Fibroblast of lung (primary cell): ENCODE measurements around the gene DMAC2L. TPM values are rescaled to one million over a fixed set of nuclear protein-coding genes. Genes with fewer than 3 reads are reported as not detected.
A peak's percentile ranks its signal among the peaks of the same experiment; 100 is the strongest.

Experiments
- DNase-seq, 2 donors: peaks; one replicate each; pipeline versions ENCODE4 v3.0.0 to v3.0.0-alpha.2; 2010; ENCODE audit warnings: low read depth in 2 of 2
- H2AFZ ChIP-seq: 2 replicates; pipeline ENCODE4 v1.5.1; 2012; ENCODE audit warnings: low read length, control low read depth, inconsistent platforms
- H3K27ac ChIP-seq: 2 replicates; pipeline ENCODE4 v1.5.1; 2011; ENCODE audit warnings: low read length, control low read depth; ENCODE audit not compliant: insufficient read depth
- H3K27me3 ChIP-seq: 2 replicates; pipeline ENCODE4 v1.5.1; 2011; ENCODE audit warnings: mild to moderate bottlenecking, low read length; ENCODE audit not compliant: control insufficient read depth, insufficient read depth
- H3K36me3 ChIP-seq: 2 replicates; pipeline ENCODE4 v1.5.1; 2011; ENCODE audit warnings: low read length; ENCODE audit not compliant: control insufficient read depth, insufficient read depth
- H3K4me1 ChIP-seq: 2 replicates; pipeline ENCODE4 v1.5.1; 2011; ENCODE audit warnings: low read length; ENCODE audit not compliant: control insufficient read depth, insufficient read depth; ENCODE audit errors: extremely low read depth
- H3K4me2 ChIP-seq: 2 replicates; pipeline ENCODE4 v1.5.1; 2011; ENCODE audit warnings: low read length, control low read depth; ENCODE audit not compliant: insufficient read depth; ENCODE audit errors: extremely low read depth
- H3K4me3 ChIP-seq, 4 experiments: fragments of 200-600 bp in 1 of 4; sonication (generic) in 1 of 4; replicated peaks in 1 of 4; 2 replicates each; pipeline ENCODE4 v1.5.1; 2011 to 2016; ENCODE audit warnings: low read length in 4 of 4, low read depth in 3 of 4, mild to moderate bottlenecking in 3 of 4, control low read depth in 2 of 4, inconsistent platforms in 1 of 4, mixed read lengths in 1 of 4; ENCODE audit not compliant: insufficient read depth in 1 of 4; ENCODE audit errors: control extremely low read depth in 1 of 4
- H3K79me2 ChIP-seq: 2 replicates; pipeline ENCODE4 v1.5.1; 2012; ENCODE audit warnings: mild to moderate bottlenecking, low read length, inconsistent platforms; ENCODE audit not compliant: control insufficient read depth, insufficient read depth
- H3K9ac ChIP-seq: 2 replicates; pipeline ENCODE4 v1.5.1; 2011; ENCODE audit warnings: mild to moderate bottlenecking, low read length, control low read depth; ENCODE audit not compliant: insufficient read depth
- H3K9me3 ChIP-seq: 2 replicates; pipeline ENCODE4 v1.5.1; 2012; ENCODE audit warnings: low read depth, low read length; ENCODE audit not compliant: control insufficient read depth, insufficient read depth
- H4K20me1 ChIP-seq: 2 replicates; pipeline ENCODE4 v1.5.1; 2011; ENCODE audit warnings: low read length; ENCODE audit not compliant: control insufficient read depth, insufficient read depth; ENCODE audit errors: extremely low read depth
- EZH2 ChIP-seq: IDR thresholded peaks from 2 replicates; pipeline ENCODE4 v1.5.1; 2012; ENCODE audit warnings: low read length, control low read depth, mild to moderate bottlenecking; ENCODE audit errors: missing control alignments
- polyA plus RNA-seq, 2 donors: library from polyadenylated mRNA; depleted of rRNA in 1 of 2; stranded (reverse) in 1 of 2; unstranded in 1 of 2; fragments of >200 nt; gene quantifications; 2 replicates each; pipeline ENCODE4 v1.2.1, GENCODE V29; 2011 to 2012; ENCODE audit warnings: missing spikeins in 1 of 2
- total RNA-seq: library from RNA; depleted of rRNA; stranded (reverse); fragments of >200 nt; gene quantifications from 2 replicates; pipeline ENCODE4 v1.2.1, GENCODE V29; 2014
- TF ChIP-seq, protein P1 (sequence below), 2 donors: IDR thresholded peaks in 1 of 2; conservative IDR thresholded peaks in 1 of 2; 1 replicate in 1 of 2; 2 replicates in 1 of 2; pipeline ENCODE4 v1.5.1; 2011 to 2012; ENCODE audit warnings: low read length in 2 of 2, control low read depth in 1 of 2, inconsistent platforms in 1 of 2, low read depth in 1 of 2, mild to moderate bottlenecking in 1 of 2

DMAC2L gene
- total and polyA plus RNA-seq, 2 donors (not counting 1 experiment from before 2014, with no cell fraction given) = 4.8 to 17.6 TPM

DNA sequence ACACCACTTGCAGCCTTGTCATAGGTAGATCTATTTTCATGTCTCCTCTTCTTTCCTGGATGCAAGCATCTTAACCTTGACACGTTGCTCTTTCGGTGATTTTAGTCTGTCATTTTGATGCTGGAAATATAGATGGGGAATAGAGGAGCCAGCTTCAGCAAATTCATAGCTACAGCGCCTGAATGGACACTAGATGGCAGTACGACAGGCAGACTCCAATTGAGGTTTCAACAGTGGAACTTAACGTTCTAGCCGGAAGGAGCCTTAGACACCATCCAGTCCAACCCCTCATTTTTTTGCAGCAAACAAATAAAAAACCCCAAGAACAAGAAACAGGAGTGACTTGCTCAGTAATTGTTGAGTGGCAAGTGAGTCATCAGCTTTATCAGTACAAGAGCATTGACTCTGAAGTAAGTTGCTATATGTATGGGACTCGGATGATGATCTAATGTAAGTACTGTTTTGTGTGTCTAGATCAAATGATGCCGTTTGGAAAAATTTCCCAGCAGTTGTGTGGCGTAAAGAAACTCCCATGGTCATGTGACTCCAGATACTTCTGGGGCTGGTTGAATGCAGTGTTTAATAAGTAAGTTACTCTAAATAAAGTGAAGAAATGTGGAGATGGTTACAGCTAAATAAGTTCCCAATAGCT lies 9.0 kb downstream of the DMAC2L start:
- H3K27ac ChIP-seq = peak overlapping the region; percentile 55
- TF ChIP-seq EZH2 = no peak
- TF ChIP-seq, protein P1, sequence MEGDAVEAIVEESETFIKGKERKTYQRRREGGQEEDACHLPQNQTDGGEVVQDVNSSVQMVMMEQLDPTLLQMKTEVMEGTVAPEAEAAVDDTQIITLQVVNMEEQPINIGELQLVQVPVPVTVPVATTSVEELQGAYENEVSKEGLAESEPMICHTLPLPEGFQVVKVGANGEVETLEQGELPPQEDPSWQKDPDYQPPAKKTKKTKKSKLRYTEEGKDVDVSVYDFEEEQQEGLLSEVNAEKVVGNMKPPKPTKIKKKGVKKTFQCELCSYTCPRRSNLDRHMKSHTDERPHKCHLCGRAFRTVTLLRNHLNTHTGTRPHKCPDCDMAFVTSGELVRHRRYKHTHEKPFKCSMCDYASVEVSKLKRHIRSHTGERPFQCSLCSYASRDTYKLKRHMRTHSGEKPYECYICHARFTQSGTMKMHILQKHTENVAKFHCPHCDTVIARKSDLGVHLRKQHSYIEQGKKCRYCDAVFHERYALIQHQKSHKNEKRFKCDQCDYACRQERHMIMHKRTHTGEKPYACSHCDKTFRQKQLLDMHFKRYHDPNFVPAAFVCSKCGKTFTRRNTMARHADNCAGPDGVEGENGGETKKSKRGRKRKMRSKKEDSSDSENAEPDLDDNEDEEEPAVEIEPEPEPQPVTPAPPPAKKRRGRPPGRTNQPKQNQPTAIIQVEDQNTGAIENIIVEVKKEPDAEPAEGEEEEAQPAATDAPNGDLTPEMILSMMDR (conservative IDR thresholded peaks at IDR 0.05 in 1 of 2, IDR thresholded peaks at IDR 0.05 in 1 of 2; ENCODE audit: low read depth in 1 of 2, low read length in 2 of 2) = peak; percentile 87 to 96
- peak overlapping the region; percentile 4 to 71 (median 26) for H3K4me3 ChIP-seq
- peak overlapping the region; percentile 10 for H3K9ac ChIP-seq
- H3K9me3 ChIP-seq = no peaks in the 10 kb centered on the region
- H3K4me1 ChIP-seq = peaks cover 15% of the 10 kb centered on the region
- peaks cover 3% of the 10 kb centered on the region for H3K36me3 ChIP-seq
- DNase-seq = peak; percentile 94 to 96
- peaks cover 3% of the 10 kb centered on the region for H3K79me2 ChIP-seq
- H2AFZ ChIP-seq = peak overlapping the region; percentile 13
- H3K4me2 ChIP-seq = peak overlapping the region; percentile 42
- H4K20me1 ChIP-seq = no peaks in the 10 kb centered on the region
- H3K27me3 ChIP-seq = no peaks in the 10 kb centered on the region

DNA sequence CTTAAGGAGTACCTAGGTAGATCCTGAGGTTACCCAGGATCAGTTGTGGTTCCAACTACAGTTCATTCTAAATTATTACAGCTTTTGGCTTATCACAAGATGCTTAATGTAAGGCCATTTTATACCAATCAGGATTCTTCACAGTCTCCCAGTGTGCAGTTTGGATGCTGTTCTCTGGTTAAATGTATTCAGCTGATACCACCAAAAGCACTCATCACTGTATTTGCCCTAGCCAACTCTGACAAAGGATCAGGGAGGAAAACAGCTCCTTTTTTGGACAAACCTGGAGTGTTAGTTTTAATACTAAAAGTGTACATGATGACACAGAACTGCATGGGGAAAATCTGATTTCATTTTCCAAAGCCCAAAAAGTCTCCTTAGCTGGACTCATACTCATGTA lies 19.5 kb downstream of the DMAC2L start:
- TF ChIP-seq, protein P1 (conservative IDR thresholded peaks at IDR 0.05 in 1 of 2, IDR thresholded peaks at IDR 0.05 in 1 of 2; ENCODE audit: low read depth in 1 of 2, low read length in 2 of 2) = no peak
- TF ChIP-seq EZH2 = no peak
- H3K79me2 ChIP-seq = no peaks in the 10 kb centered on the region
- H3K27me3 ChIP-seq = no peaks in the 10 kb centered on the region
- H3K4me1 ChIP-seq = peaks cover 14% of the 10 kb centered on the region
- H3K9me3 ChIP-seq = no peaks in the 10 kb centered on the region
- no peaks in the 10 kb centered on the region for H4K20me1 ChIP-seq
- no peak overlapping the region for H3K27ac ChIP-seq
- H2AFZ ChIP-seq = no peak overlapping the region
- no peaks in the 10 kb centered on the region for H3K36me3 ChIP-seq
- H3K4me2 ChIP-seq = no peak overlapping the region
- H3K9ac ChIP-seq = no peak overlapping the region
- no peak for DNase-seq
- H3K4me3 ChIP-seq = no peak overlapping the region

DNA sequence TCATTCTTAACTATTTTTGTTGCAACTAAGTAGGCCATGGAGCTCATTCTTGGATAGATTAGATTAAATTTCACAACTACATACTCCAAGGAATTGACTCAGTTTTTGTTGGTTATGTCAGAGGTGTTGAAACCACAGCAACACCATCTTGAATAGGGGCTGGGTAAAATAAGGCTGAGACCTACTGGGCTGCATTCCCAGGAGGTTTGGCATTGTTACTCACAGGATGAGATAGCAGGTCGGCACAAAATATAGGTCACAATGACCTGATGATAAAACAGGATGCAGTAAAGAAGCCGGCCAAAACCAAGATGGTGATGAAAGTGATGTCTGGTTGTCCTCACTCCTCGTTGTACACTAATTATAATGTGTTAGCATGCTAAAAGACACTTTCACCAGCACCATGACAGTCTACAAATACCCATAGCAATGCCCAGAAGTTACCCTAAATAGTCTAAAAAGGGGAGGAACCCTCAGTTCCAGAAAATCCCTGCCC lies 20.9 kb downstream of the DMAC2L start:
- Histone ChIP-seq H3K4me2 (no peak overlapping the region), H4K20me1 (no peaks in the 10 kb centered on the region), H3K4me1 (peaks cover 14% of the 10 kb centered on the region), H3K79me2 (no peaks in the 10 kb centered on the region), H3K9me3 (no peaks in the 10 kb centered on the region), H3K36me3 (no peaks in the 10 kb centered on the region), H3K4me3 (no peak overlapping the region), H3K27me3 (no peaks in the 10 kb centered on the region), H3K9ac (no peak overlapping the region), H2AFZ (no peak overlapping the region), H3K27ac (no peak overlapping the region)
- TF ChIP-seq, protein P1 (conservative IDR thresholded peaks at IDR 0.05 in 1 of 2, IDR thresholded peaks at IDR 0.05 in 1 of 2; ENCODE audit: low read depth in 1 of 2, low read length in 2 of 2) = no peak
- TF ChIP-seq EZH2 = no peak
- DNase-seq = peak; percentile 86 to 87
